ENCODE data around the gene UFSP2. TPM values are rescaled to one million over a fixed set of nuclear protein-coding genes. Genes with fewer than 3 reads are reported as not detected.

UFSP2 gene
- total RNA-seq, 3 donors from 2014 or later = 20.6 to 48.3 (median 37.9) TPM

GRCh38 chr4:185421366-185422124 lies 4.2 kb downstream of the UFSP2 start:
- Histone ChIP-seq H3K9me3 (no peaks in the 10 kb centered on the region), H3K36me3 (no peaks in the 10 kb centered on the region), H3K27ac (no peak overlapping the region), H3K27me3 (no peaks in the 10 kb centered on the region), H3K4me3 (no peak overlapping the region), H3K4me1 (no peaks in the 10 kb centered on the region)
- DNase-seq (ENCODE audit: low spot score in 2 of 2) = no peak
- intact Hi-C loops (cut with DNase I; ENCODE audit: low total_unique reads) = no loop called here
- no peak for TF ChIP-seq CTCF (IDR thresholded peaks at IDR 0.05)
- no peak for TF ChIP-seq POLR2A (IDR thresholded peaks at IDR 0.05)
- TF ChIP-seq POLR2AphosphoS5 (IDR thresholded peaks at IDR 0.05) = no peak

GRCh38 chr4:185416955-185417354 lies 8.8 kb downstream of the UFSP2 start:
- Histone ChIP-seq H3K27ac (no peak overlapping the region), H3K4me1 (no peaks in the 10 kb centered on the region), H3K9me3 (no peaks in the 10 kb centered on the region), H3K4me3 (no peak overlapping the region), H3K27me3 (no peaks in the 10 kb centered on the region), H3K36me3 (no peaks in the 10 kb centered on the region)
- no peak for TF ChIP-seq CTCF (IDR thresholded peaks at IDR 0.05)
- TF ChIP-seq POLR2AphosphoS5 (IDR thresholded peaks at IDR 0.05) = no peak
- no peak for TF ChIP-seq POLR2A (IDR thresholded peaks at IDR 0.05)
- DNase-seq (ENCODE audit: low spot score in 2 of 2) = no peak
- intact Hi-C loops (cut with DNase I; ENCODE audit: low total_unique reads) = no loop called here

GRCh38 chr4:185412412-185412811 lies 13.4 kb downstream of the UFSP2 start:
- H3K9me3 ChIP-seq = no peaks in the 10 kb centered on the region
- H3K4me1 ChIP-seq = no peaks in the 10 kb centered on the region
- TF ChIP-seq POLR2A (IDR thresholded peaks at IDR 0.05) (no peak), CTCF (IDR thresholded peaks at IDR 0.05) (no peak), POLR2AphosphoS5 (IDR thresholded peaks at IDR 0.05) (no peak)
- H3K36me3 ChIP-seq = no peaks in the 10 kb centered on the region
- H3K4me3 ChIP-seq = no peak overlapping the region
- no peak for DNase-seq (ENCODE audit: low spot score in 2 of 2)
- no peaks in the 10 kb centered on the region for H3K27me3 ChIP-seq
- H3K27ac ChIP-seq = no peak overlapping the region
- intact Hi-C loops (cut with DNase I; ENCODE audit: low total_unique reads) = no loop called here

- no peak for DNase-seq (ENCODE audit: low spot score in 2 of 2)
- Histone ChIP-seq H3K4me1 (no peaks in the 10 kb centered on the region), H3K27ac (no peak overlapping the region), H3K9me3 (no peaks in the 10 kb centered on the region), H3K27me3 (no peaks in the 10 kb centered on the region), H3K4me3 (no peak overlapping the region), H3K36me3 (no peaks in the 10 kb centered on the region)
- TF ChIP-seq POLR2A (IDR thresholded peaks at IDR 0.05) = no peak
- TF ChIP-seq POLR2AphosphoS5 (IDR thresholded peaks at IDR 0.05) = no peak
- TF ChIP-seq CTCF (IDR thresholded peaks at IDR 0.05) = no peak
- intact Hi-C loops (cut with DNase I; ENCODE audit: low total_unique reads) = no loop called here
These were observed 13.9 kb downstream of the UFSP2 start for GRCh38 chr4:185411849-185412248.

GRCh38 chr4:185408432-185408831 lies 17.3 kb downstream of the UFSP2 start:
- H3K4me3 ChIP-seq = no peak overlapping the region
- H3K27me3 ChIP-seq = no peaks in the 10 kb centered on the region
- no peak for DNase-seq (ENCODE audit: low spot score in 2 of 2)
- TF ChIP-seq POLR2A (IDR thresholded peaks at IDR 0.05) (no peak), POLR2AphosphoS5 (IDR thresholded peaks at IDR 0.05) (no peak), CTCF (IDR thresholded peaks at IDR 0.05) (no peak)
- intact Hi-C loops (cut with DNase I; ENCODE audit: low total_unique reads) = no loop called here
- no peaks in the 10 kb centered on the region for H3K4me1 ChIP-seq
- H3K9me3 ChIP-seq = no peaks in the 10 kb centered on the region
- H3K36me3 ChIP-seq = no peaks in the 10 kb centered on the region
- H3K27ac ChIP-seq = no peak overlapping the region

Measured in breast epithelium (tissue), 4 donors.